ENCODE measurements around the gene ZNF732.
A peak's percentile ranks its signal among the peaks of the same experiment; 100 is the strongest.
"Not testable (repeated sequence)": the region's sequence is repeated elsewhere in the genome, so short reads cannot be mapped to it uniquely, and the experiment has no call there.

The ZNF732 gene

DNA sequence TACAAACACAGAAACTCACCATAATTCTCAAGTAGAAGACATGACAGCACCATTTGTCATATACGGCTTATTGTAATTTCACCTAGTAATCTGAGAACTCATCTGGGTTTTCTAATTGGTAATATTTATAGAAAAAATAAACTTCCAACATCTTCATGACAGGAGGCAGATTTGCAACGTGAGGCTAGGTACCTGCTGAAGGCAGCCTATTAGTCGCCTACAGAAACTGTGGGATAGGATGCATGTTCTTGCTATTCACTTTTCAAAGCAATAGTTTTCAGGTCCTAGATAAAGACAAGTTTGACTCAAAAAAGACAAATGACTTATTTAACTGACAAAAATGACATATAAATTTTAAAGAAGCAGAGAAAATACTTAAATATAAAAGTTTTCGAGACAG lies 2.9 kb downstream of the ZNF732 start:
- no peak for DNase-seq (ENCODE audit: extremely low read depth, low read depth)
- no peak overlapping the region for H3K4me3 ChIP-seq (replicated peaks; ENCODE audit: low read depth, low read length)
- TF ChIP-seq, protein P1, sequence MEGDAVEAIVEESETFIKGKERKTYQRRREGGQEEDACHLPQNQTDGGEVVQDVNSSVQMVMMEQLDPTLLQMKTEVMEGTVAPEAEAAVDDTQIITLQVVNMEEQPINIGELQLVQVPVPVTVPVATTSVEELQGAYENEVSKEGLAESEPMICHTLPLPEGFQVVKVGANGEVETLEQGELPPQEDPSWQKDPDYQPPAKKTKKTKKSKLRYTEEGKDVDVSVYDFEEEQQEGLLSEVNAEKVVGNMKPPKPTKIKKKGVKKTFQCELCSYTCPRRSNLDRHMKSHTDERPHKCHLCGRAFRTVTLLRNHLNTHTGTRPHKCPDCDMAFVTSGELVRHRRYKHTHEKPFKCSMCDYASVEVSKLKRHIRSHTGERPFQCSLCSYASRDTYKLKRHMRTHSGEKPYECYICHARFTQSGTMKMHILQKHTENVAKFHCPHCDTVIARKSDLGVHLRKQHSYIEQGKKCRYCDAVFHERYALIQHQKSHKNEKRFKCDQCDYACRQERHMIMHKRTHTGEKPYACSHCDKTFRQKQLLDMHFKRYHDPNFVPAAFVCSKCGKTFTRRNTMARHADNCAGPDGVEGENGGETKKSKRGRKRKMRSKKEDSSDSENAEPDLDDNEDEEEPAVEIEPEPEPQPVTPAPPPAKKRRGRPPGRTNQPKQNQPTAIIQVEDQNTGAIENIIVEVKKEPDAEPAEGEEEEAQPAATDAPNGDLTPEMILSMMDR (IDR thresholded peaks at IDR 0.05; ENCODE audit: low read depth, low read length, missing control alignments): no peak

DNA sequence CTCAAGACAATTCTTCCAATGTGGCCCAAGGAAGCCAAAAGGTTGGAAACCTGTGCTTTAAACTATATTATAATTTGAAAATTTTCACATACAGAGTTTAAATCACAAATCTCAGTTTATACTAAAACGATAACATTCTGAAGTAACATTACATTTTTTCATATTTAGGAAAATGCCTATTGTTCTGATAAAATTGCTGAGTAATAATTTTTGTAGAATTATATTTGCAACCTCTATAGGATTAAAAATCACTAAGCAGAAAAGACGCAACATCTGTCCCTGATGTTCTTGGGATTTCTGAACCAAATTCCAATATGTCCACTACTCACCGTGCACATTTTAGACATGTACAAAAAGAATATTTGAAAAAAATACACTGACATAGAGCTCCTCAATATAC lies 10.5 kb downstream of the ZNF732 start:
- TF ChIP-seq, protein P1 (IDR thresholded peaks at IDR 0.05; ENCODE audit: low read depth, low read length, missing control alignments): no peak
- no peak for DNase-seq (ENCODE audit: extremely low read depth, low read depth)
- H3K4me3 ChIP-seq (replicated peaks; ENCODE audit: low read depth, low read length): no peak overlapping the region

DNA sequence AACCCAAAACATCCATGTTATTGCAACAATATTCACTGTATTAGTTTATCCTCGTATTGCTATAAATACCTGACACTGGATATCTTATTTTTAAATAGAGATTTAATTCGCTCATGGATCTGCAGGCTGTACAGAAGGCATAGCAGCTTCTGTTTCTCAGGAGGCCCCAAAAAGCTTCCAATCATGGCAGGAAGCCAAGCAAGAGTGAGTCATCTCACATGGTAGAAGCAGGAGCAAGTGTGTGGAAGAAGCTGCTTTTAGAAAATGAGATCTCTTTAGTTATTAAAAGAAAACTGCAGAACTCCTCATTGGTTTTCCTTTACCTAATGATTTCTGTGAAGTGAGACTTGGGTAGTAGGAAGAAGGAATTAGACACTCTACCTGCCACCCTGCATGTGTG lies 16.4 kb downstream of the ZNF732 start:
- no peak for DNase-seq (ENCODE audit: extremely low read depth, low read depth)
- H3K4me3 ChIP-seq (replicated peaks; ENCODE audit: low read depth, low read length): no peak overlapping the region
- TF ChIP-seq, protein P1 (IDR thresholded peaks at IDR 0.05; ENCODE audit: low read depth, low read length, missing control alignments): no peak

- DNase-seq (ENCODE audit: extremely low read depth, low read depth): no peak
- TF ChIP-seq, protein P1 (IDR thresholded peaks at IDR 0.05; ENCODE audit: low read depth, low read length, missing control alignments): no peak
- no peak overlapping the region for H3K4me3 ChIP-seq (replicated peaks; ENCODE audit: low read depth, low read length)
Observed at GRCh38 chr4:273309-274017, 31.8 kb downstream of the ZNF732 start.

DNA sequence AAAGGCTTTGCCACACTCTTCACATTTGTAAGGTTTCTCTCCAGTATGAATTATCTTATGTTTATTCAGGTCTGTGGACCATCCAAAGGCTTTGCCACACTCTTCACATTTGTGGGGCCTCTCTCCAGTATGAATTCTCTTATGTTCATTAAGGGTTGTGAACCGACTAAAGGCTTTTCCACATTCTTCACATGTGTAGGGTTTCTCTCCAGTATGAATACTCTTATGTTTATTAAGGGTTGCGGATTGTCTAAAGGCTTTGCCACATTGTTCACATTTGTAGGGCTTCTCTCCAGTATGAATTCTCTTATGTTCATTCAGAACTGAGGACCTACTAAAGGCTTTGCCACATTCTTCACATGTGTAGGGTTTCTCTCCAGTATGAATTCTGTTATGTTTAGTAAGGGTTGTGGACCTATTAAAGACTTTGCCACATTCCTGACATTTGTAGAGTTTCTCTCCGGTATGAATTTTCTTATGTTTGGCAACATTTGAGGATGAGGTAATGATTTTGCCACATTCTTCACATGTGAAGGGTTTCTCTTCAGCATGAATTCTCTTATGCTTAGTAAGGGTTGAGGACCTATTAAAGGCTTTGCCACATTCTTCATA lies 33.7 kb downstream of the ZNF732 start:
- DNase-seq (ENCODE audit: extremely low read depth, low read depth): no peak
- no peak overlapping the region for H3K4me3 ChIP-seq (replicated peaks; ENCODE audit: low read depth, low read length)
- TF ChIP-seq, protein P1 (IDR thresholded peaks at IDR 0.05; ENCODE audit: low read depth, low read length, missing control alignments): no peak

DNA sequence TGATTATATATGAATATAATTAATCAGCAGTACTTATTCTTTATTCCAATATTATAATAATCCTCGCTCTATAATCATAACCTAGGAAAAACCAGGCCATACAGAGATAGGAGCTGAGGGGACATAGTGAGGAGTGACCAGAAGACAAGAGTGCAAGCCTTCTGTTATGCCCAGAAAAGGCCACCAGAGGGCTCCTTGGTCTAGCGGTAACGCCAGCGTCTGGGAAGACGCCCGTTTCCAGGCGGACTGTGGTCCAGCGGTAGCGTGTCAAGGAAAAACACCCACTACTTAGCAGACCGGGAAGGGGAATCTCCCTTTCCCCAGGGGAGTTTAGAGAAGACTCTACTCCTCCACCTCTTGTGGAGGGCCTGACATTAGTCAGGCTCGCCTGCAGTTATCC lies 46.0 kb downstream of the ZNF732 start:
- not testable (repeated sequence) for H3K4me3 ChIP-seq (replicated peaks; ENCODE audit: low read depth, low read length); DNase-seq (ENCODE audit: extremely low read depth, low read depth)
- TF ChIP-seq, protein P1 (IDR thresholded peaks at IDR 0.05; ENCODE audit: low read depth, low read length, missing control alignments): peak; percentile 15

Measured in HFF-Myc (cell line).